CD4-positive, alpha-beta T cell treated with Interleukin-17A for 1 hour (primary cell): ENCODE measurements around the gene HADH.
A peak's percentile ranks its signal among the peaks of the same experiment; 100 is the strongest.
"Not testable (repeated sequence)": the region's sequence is repeated elsewhere in the genome, so short reads cannot be mapped to it uniquely, and the experiment has no call there.

Experiments used
- DNase-seq: peaks from one replicate; pipeline ENCODE4 v3.0.0-alpha.2; 2020

Gene HADH

DNA sequence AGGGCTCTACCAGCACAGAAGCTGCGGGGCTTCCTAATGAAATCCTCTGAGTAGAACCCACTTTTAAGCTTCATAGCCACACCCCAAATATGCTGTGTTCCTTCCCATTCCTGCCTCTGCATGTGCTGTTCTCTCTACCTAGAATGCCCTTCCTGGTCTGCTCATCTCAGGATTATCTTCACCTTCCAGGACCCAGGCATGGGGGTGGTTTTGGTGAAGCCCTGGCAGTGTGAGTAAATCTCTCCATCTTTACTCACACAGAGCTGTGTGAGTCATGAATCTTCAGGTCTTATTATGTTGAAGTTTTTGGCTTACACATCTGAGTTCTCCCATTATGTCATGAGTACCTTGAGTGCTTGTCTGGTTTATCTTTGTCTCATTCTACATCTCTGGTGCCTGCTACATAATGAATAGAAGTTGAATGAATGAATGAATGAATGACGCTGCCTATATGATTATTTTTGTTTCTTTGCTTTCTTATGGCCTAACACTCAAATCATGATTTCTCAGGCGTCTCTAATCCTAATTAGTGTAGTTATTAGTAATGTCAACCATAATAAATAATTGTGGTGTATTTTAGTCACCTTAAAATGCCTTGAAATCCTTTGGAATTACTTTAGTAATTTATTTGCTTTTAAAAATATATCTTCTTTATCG is 41.9 kb downstream of the HADH start:
- no peak for DNase-seq

DNA sequence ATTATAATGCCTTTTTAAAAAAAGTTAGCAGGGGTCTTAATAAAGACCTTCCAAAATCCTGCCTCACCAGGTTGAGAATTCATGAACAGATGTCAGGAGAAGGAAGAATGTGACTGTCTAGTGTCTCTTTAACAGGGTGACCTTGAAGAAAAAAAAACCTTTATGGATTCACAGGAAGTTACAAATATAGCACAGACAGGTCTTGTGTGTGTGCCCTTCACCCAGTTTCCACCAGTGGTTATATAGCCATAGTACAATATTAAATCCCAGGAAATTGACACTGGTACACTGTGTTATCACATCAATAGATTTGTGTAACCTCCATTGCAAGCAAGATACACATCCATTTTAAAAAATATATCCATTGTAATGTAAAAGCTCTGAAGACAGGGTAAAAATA is 43.7 kb downstream of the HADH start:
- no peak for DNase-seq

DNA sequence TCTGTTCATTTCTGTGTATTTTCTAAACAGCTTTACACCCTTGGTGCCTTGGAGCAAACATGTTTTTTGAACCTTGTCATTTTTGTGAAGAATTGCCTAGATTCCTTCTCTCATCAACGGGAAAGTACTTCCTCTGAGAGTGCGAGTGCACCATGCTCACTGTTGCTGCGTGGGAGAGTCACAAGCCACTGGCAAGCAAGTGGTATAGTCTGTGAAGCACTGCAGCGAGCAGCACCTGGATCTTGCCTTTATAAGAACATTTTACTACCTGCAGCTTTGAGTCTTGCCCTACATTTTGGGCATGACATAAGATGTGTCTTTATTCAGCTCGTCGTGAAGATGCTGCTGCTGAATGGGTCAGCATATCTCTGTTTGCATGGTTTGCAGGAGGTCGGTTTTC is 44.9 kb downstream of the HADH start:
- no peak for DNase-seq

DNA sequence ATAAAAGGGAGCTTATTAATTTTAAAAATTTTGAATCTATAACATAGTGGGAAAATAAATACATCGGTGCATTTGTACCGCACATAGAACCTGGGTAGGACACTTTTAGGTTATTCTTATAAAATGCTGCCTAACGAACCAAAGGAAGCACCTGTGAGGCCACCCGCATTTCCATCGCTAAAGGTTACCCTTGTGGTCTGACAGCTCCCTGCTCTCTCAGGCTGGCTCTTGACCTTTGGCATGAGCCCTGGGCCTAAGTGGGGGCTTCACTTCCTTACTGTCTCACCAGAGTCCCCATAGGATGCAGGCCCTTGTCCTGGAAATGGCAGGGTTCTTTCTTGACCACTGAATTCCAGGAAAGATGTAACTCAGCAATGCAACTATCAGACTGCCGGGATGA is 46.0 kb downstream of the HADH start:
- DNase-seq = no peak

DNA sequence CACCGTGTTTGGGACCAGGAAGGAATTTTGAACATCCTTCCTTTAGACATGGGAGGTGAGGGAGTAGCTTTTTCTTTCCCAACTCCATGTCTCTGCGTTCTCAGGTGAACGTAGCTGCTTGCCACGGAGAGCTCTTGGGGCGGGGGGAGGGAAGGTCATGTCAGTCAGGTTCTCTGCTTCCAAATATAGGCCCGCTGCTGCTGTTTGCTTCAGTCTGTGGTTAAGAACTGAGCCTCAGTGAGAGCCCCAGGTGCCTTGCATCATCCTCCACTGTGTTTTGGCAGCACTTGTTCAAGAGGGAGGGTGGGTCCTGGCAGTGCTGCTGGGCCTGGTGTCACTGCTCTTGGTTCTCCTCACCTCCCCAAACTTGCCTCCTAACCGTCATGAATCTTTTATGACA is 46.5 kb downstream of the HADH start:
- DNase-seq = peak; percentile 67

DNA sequence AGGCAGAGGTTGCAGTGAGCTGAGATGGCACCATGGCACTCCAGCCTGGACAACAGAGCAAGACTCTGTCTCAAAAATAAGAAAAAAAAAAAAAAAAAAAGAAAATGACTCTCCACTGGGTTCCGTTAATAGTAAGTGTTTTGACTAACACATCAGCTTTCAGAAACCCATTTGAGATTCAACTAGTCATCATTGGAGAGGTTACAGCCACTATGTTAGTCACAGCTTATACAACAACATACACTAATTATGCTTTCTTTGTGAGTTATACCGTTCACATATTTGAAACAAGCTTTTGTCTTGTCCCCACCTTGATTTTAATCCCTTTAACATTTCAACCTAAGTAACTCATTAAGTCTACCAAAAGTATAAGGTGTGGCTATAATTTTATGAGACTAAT is 48.2 kb downstream of the HADH start:
- DNase-seq = no peak

DNA sequence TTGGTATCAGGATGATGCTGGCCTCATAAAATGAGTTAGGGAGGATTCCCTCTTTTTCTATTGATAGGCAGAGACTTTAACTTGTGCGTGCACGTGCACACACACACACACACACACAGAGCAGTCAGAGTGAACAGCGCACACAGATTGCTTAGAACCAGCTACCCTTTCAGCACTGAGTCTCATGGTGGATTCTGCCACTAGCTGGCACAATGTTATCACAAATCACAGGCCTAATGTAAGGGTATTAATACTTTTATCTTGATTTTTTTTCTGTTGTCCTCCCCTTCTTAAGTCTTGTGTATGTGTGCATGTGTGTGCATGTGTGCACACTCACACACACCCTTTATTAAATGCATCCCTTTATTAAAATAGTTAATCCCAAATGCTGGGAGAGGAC is 53.2 kb downstream of the HADH start:
- DNase-seq = no peak

DNA sequence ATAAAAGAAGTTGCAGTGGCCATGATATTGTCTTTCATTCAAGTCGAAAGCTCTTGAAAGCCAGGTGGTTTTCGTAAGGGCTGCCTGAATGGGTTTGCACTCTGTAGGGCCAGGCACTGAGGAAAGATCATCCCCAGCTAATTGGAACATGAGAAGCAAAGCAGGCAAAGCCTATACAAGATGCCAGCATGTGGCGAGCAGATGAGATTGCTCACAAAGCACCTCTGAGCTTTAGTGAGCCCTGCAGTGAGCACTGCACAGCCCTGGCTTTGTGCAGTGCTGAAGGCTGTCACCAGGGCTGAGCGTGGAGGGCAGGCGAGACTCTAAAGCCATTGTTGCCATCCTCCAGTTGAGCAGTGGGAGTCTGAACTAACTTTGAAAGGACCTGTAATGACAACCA is 53.8 kb downstream of the HADH start:
- no peak for DNase-seq

DNA sequence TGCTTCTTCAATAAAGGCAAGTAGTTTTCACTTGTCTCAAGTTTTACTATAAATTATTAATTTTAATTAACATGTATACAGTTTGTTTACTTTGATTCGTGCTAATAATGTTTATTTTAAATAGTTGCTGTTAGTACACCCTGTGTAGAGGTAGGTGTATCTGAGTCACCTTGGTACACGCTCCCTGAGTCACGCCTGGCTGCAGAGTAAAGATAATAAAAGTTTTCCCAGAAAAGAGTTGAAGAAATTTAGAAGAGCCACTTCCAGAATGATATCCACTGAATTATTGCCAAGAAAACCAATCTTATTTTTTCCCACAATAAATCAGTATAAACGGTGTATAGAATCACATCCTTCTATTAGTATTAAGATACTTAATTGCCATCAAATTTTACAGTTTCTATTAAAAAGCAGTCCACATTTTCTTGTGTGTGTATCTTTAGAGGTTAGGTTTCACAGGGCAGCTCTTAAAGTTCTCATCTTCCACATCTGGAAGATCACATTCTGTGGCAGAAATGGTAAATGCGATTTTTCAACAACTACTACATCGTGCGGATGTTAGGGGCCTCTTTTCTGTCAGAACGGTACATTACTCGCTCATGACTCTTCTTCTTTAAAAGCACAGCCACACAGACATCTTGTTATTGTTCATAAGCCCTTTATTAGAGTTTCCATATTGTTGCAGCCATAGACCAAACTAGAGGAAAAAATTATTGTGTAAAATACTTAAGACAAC is 55.4 kb downstream of the HADH start:
- no peak for DNase-seq

DNA sequence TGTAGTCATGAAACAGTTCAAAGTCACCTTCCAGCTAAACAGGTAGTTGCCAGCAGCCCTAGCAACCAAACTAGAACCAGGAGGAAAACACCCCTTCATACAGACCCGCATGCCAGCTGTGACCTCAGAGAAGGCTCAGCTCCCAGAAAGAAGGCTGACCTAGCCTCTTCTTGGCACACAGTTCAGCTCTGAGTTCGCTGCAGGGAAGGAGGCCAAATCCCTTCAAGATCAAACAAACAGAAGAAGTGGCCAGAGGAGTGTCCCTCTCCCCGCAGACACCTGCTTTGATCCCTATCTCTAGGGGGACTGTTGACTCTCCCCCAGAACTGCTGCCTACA is 56.0 kb downstream of the HADH start:
- no peak for DNase-seq

DNA sequence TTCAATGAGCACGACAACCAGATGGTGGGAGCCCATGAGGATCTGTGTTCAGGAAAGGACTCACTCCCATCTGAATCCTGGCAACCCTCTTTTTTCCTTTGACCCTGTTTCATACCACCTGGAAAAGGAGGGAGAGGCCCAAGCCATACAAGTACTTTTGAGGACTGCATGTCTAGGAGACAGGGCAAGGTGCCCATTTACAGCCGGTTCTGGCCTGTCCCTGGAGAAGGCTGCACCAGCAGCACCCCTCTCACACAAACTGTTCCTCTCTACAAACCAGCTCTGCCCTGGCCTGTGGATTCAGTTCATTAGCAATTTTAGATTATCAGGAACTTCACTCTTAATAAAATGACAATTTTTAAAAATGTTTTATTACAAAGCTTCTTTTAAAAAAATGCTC is 57.5 kb downstream of the HADH start:
- DNase-seq = no peak

DNA sequence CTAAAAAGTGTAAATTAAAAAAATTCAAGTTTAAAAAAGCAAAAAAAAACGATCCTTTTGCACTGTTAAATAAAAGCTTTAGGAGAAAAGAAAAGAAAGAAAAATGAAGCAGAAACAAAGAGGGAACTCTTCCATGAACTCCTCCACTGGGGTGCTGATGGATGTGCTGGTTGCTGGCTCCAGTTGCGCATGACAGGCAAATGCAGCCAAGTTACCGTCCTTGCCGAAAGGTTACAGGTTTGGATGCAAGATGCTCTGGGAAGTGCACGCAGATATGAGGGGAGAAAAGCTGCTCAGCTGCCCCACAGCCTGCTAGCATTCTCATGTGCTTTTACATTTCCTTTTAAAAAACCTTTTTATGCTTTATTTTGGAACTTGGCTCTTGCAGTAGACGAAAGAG is 58.5 kb downstream of the HADH start:
- DNase-seq = no peak

DNA sequence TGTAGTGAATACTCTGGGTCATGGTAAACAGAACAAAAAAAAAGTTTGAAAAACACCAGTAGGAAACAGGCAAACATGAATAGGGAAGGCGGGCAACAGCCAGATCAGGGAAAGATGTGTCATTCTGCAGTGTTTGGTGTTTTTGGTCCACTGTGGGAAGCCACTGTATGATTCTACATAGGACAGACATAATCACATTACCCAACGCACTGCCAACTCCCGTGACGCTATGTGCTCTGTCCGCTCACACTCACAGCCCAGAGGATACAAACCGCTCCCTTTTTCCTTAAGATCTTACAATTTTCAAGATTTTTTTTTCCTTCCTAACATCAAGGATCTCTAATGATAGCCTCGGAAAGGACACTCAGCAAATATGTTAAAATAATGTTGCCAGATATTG is 59.3 kb downstream of the HADH start:
- DNase-seq = no peak

DNA sequence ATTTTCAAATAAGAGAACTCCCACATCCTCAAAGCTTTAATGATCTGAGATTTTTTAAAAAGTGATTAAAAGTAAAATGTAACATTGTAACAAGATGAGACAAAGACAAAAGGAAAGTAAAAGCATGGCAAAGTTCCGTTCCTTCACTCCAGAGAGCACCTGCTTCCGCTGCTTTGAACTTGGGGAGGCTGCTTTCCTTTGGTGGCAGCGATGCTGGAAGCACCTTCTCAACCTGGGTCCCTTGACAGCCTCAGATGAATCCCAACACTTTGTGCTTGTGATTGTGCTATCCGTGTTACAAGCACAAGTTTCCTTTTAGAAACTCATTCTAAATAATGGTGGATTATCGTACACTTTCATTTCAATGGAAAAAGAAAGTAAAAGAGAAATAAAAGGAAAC is 59.7 kb downstream of the HADH start:
- peak; percentile 52 for DNase-seq

DNA sequence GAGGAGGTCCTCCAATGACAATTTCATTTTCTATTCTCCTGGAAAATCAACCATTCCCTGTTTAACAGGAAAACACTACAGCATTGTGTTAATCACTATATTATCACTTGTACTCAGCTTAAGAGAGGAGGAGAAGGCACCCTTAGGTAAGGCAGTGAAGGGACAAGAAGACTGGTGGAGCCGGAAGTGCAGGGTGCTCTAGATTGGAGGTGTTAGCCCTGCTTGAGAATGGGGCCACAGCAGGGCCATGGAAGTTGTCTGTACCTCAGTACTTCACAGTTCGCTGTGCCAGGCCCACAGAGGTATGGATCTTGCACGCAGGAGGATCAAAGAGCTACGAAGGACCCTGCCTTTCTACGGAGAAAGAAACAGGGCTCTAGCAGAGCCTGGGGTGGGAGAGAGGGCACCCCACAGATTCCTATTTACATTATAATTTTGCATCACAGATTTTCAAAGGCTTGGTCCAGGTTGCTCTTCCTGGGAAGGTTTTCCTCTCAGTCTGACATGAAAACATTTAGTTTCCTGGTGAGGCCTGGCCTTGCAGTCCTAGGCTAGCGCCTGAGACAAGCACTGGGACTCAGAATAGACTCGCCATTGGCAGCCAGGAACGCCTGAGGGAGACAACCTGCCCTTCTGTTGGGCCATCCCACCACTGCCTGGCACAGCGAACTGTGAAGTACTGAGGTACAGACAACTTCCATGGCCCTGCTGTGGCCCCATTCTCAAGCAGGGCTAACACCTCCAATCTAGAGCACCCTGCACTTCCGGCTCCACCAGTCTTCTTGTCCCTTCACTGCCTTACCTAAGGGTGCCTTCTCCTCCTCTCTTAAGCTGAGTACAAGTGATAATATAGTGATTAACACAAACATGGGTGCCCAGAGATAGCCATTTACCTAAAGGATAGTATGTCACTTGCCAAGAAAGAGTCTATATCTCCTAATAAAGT is 60.8 kb downstream of the HADH start:
- DNase-seq = not testable (repeated sequence)

DNA sequence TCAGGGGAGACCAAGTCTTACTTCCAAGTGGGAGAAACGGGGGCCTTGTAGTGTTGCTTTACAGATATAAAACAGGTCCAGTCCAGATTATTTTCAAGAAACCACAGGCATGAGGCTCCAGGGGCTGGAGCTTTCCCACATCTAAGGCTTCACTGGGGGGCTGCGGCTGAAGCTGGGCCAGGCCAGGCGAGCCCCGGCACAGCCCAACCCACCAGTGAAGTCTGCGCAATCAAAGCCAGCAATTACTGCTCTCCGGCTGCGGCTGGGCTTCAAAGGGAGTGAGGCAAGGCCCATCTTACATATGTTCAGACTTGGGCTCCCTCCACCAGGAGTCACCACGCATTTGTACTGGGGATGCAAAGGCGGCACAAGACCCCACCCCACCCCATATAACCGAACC is 61.7 kb downstream of the HADH start:
- DNase-seq = no peak

DNA sequence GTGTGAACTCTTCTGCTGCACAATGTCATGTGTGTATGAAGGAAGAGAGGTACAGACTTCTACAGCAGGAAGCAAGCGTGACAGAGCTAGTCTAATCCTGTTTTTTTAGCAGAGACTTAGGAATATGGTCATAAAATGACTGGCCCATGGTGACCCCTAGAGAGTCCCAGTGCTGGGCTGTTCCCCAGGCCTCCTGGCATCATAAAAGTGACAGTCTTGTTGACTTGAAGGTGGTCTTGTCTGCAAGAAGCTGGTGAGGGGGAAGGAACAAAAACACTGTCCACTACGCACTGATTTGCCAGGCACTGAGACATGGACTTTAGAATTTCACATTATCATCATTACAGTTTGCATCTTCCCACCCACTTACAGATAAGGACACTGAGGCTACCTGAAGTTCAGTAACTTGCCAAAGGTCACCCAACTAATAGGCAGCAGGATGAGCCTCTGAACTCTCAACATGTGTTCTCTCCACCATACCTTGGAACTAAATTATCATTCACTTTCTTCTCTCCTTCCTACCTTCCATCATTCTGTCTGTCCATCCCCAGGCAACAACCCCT is 63.0 kb downstream of the HADH start:
- DNase-seq = no peak

DNA sequence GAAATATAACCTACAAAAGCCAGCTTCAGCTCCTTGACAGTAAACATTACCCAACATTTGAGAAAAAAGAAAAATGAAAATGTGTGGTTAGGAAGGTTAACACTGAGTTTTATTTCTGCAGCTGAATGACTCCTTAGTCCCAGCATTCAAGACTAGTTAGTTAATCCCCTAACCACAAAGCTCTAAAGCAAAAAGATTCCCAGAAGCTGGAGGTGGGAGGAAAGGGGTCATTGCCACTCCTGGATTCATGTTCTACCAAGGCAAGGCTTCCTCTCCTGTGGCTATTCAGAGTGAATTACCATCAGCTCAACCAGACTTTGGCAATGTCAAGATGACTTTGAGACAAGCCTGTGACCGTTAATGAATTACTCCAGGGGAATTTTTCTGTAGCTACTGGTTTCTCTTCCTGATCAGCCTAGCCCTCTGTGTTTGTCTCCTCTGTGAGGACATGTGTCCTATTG is 63.6 kb downstream of the HADH start:
- DNase-seq = no peak

DNA sequence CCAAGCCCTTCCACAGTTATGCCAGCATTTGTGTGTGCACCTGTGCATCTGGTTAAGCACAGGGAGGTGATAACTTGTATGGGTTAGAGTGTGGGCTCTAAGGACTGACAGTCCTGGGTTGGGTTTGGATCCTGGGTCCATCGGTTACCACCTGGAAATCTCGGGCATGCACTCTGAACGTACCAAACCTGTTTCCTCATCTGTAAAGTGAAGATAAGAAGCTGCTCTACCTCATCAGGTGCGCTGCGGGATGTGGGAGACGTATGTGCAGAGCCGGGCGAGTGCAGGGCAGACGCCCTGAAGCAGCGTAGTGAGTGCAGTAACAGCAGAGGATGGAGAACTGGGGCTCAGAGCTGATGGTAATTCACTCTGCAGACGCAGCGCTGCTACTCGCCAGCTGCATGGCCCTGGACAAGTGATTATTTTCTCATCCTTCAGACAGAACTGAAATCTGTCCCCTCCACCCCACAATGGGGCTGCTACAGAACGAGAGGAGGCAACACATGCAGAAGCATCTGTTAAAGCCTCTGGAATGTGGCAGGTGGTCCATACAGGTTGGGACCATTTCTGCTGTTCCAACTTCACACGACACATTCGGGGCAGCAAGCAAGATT is 64.4 kb downstream of the HADH start:
- no peak for DNase-seq

DNA sequence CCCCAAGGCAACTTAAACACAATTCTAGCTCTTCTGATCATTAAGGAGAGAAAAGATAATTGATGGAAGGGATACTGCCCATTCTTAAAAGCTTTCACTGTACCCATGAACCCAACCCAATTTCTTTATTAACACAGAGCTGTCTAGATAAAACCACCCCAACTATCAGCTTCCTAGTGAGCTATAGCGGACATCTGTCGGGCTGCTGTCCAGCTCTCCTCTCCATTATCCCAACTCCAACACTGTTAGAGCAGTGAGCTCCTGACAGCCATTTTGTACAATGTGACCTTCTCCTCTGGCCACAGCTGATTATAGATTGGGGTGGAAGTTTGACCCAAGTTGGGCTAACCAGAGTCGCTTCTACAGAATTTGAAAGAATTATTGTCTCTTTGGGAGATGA is 66.1 kb downstream of the HADH start:
- no peak for DNase-seq

DNA sequence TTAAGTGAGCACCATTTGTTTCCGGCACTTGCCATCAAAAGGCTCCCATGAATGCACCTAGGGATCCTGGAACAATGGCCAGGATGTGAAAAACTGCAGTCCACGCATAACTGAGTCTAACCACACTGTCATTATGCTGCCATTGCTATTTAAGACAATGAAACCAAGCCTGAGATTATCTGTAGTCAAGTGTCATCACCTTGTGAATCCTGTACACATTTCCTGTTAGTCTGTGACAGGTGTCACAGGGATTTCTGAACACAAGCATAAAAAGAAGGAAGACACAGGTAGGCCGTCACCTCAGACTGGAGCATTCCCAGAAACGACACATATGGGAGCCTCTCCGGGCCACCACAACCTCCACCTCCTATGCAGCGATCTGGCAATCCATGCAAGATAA is 66.7 kb downstream of the HADH start:
- DNase-seq = no peak

DNA sequence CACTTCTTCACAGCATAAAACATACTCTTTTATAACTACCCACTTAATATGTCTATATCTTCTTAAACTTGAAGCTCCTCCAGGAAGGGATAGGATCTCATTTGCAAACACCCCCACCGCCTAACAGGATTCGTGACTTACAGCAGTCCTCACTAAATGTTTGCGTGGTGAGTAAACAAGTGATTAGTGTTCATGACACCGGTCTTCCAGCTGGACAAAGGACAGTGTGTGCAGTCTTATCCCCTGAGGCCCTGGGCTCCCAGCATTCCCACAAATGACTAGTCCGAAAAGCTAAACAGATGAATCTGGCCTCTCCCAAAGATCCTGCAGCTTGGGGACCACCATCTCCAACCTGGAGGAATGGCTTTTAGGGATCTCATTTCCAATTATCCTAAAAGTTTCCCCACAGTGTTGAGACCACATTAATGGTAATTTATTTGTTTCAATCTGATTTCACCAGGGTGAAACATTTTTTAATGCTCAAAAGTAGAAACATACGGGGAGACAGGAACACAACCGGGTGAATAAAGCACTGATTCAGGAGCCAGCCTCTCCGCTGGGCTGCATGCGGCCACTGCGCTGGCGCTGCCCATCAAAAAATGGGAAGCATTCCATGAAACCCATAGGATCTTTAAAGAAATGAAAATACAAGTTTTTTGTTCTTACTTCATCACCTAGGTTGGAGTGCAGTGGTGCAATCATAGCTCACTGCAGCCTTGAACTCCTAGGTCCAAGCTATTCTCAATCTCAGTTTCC is 69.2 kb downstream of the HADH start:
- DNase-seq = no peak
